ENCODE results near the gene ZBTB17. TPM values are rescaled to one million over a fixed set of nuclear protein-coding genes. Genes with fewer than 3 reads are reported as not detected.

The ZBTB17 gene
- total RNA-seq, 1 experiment from 2014 or later = 17.4 TPM

- peaks cover 3% of the 10 kb centered on the region; the same call in 1 of the 2 replicates for H4K20me1 ChIP-seq (ENCODE audit: insufficient read depth)
- H3F3A ChIP-seq (ENCODE audit: insufficient read depth, low read depth) = peaks cover 26% of the 10 kb centered on the region; the same call in 1 of the 2 replicates
- peaks cover 23% of the 10 kb centered on the region for H3K36me3 ChIP-seq (ENCODE audit: low read depth)
- ChIA-PET POLR2A (ENCODE audit: unreplicated experiment) (interaction anchor here (0.7 kb wide), 1 partner anchor 44 kb away, joined by 4 read pairs; no protein-coding TSS in a partner anchor), CTCF (interaction anchor here (0.6 to 0.9 kb wide), 2 partner anchors 12 to 21 kb away, joined by 7 to 9 read pairs; no protein-coding TSS in a partner anchor)
- no peak overlapping the region for H2AFZ ChIP-seq
- no peaks in the 10 kb centered on the region for H3K9me3 ChIP-seq (ENCODE audit: insufficient read depth, low read depth)
- no TSS peak for BruUV-seq (replicated peaks)
- H3K79me2 ChIP-seq (ENCODE audit: low read depth) = peaks cover 81% of the 10 kb centered on the region
- peaks cover 12% of the 10 kb centered on the region for H3K4me1 ChIP-seq (replicated peaks; ENCODE audit: insufficient read depth)
- no peak for TF ChIP-seq EZH2 (IDR thresholded peaks at IDR 0.05; ENCODE audit: low read depth)
- no peak for TF ChIP-seq CTCF (conservative IDR thresholded peaks at IDR 0.05)
- no peaks in the 10 kb centered on the region for H3K27me3 ChIP-seq (ENCODE audit: insufficient read depth, low read depth)
- no peak overlapping the region for H3K27ac ChIP-seq
- H3K4me3 ChIP-seq = no peak overlapping the region
- intact Hi-C loops (cut with micrococcal nuclease; ENCODE audit: unreplicated experiment) = no loop called here
- H3K4me2 ChIP-seq = no peak overlapping the region
- no peak for DNase-seq
- no peaks in the 10 kb centered on the region for H3K9me2 ChIP-seq (ENCODE audit: insufficient read depth)
These were observed 64.8 kb downstream of the ZBTB17 start for GRCh38 chr1:15911141-15911540.

GRCh38 chr1:15908597-15908996 is 67.3 kb downstream of the ZBTB17 start:
- Histone ChIP-seq H3K27me3 (ENCODE audit: insufficient read depth, low read depth) (no peaks in the 10 kb centered on the region), H3K9me3 (ENCODE audit: insufficient read depth, low read depth) (no peaks in the 10 kb centered on the region), H2AFZ (no peak overlapping the region), H3K36me3 (ENCODE audit: low read depth) (peaks cover 14% of the 10 kb centered on the region), H3K79me2 (ENCODE audit: low read depth) (peaks cover 80% of the 10 kb centered on the region), H3F3A (ENCODE audit: insufficient read depth, low read depth) (peaks cover 26% of the 10 kb centered on the region; the same call in 1 of the 2 replicates), H3K4me2 (no peak overlapping the region), H3K9me2 (ENCODE audit: insufficient read depth) (no peaks in the 10 kb centered on the region), H3K27ac (no peak overlapping the region), H3K4me1 (replicated peaks; ENCODE audit: insufficient read depth) (peaks cover 12% of the 10 kb centered on the region), H4K20me1 (ENCODE audit: insufficient read depth) (peaks cover 3% of the 10 kb centered on the region; the same call in 1 of the 2 replicates), H3K4me3 (no peak overlapping the region)
- intact Hi-C loops (cut with micrococcal nuclease; ENCODE audit: unreplicated experiment) = no loop called here
- TF ChIP-seq EZH2 (IDR thresholded peaks at IDR 0.05; ENCODE audit: low read depth) = no peak
- TF ChIP-seq CTCF (conservative IDR thresholded peaks at IDR 0.05) = no peak
- POLR2A ChIA-PET (ENCODE audit: unreplicated experiment) = no interaction called here
- no peak for DNase-seq
- BruUV-seq (replicated peaks) = no TSS peak
- CTCF ChIA-PET = no interaction called here

- ChIA-PET POLR2A (ENCODE audit: unreplicated experiment) (interaction anchor here (0.5 kb wide), 1 partner anchor 96 kb away, joined by 8 read pairs; the partner anchor contains the start of gene UQCRHL), CTCF (no interaction called here)
- Histone ChIP-seq H3K79me2 (ENCODE audit: low read depth) (peaks cover 97% of the 10 kb centered on the region), H3K4me2 (no peak overlapping the region), H2AFZ (no peak overlapping the region), H3K9me3 (ENCODE audit: insufficient read depth, low read depth) (no peaks in the 10 kb centered on the region), H3K27ac (no peak overlapping the region), H3K27me3 (ENCODE audit: insufficient read depth, low read depth) (no peaks in the 10 kb centered on the region), H3F3A (ENCODE audit: insufficient read depth, low read depth) (no peaks in the 10 kb centered on the region), H3K36me3 (ENCODE audit: low read depth) (no peaks in the 10 kb centered on the region), H4K20me1 (ENCODE audit: insufficient read depth) (peaks cover 9% of the 10 kb centered on the region; the same call in 1 of the 2 replicates), H3K4me3 (no peak overlapping the region), H3K9me2 (ENCODE audit: insufficient read depth) (no peaks in the 10 kb centered on the region), H3K4me1 (replicated peaks; ENCODE audit: insufficient read depth) (no peaks in the 10 kb centered on the region)
- no peak for DNase-seq
- intact Hi-C loops (cut with micrococcal nuclease; ENCODE audit: unreplicated experiment) = no loop called here
- TF ChIP-seq EZH2 (IDR thresholded peaks at IDR 0.05; ENCODE audit: low read depth) = no peak
- TF ChIP-seq CTCF (conservative IDR thresholded peaks at IDR 0.05) = no peak
- BruUV-seq (replicated peaks) = no TSS peak
These were observed 73.0 kb downstream of the ZBTB17 start for GRCh38 chr1:15902882-15903281.
